ENCODE data around the gene JPT2. TPM values are rescaled to one million over a fixed set of nuclear protein-coding genes. Genes with fewer than 3 reads are reported as not detected.

JPT2 gene
- total RNA-seq, 1 experiment from 2014 or later: 113 TPM

GRCh38 chr16:1645914-1646525, 32.1 kb upstream of the JPT2 start:
- Histone ChIP-seq H4K20me1 (ENCODE audit: insufficient read depth) (no peaks in the 10 kb centered on the region; the same call in 1 of the 2 replicates), H3K9me3 (ENCODE audit: control insufficient read depth in 1 of 2, insufficient read depth in 1 of 2, low read depth in 1 of 2, low read length in 2 of 2) (no peaks in the 10 kb centered on the region), H3K27ac (ENCODE audit: low read depth, low read length) (peak overlapping the region; percentile 25; the same call in 1 of the 2 replicates), H3K36me3 (ENCODE audit: control insufficient read depth in 1 of 2, insufficient read depth in 2 of 2, low read length in 2 of 2) (peaks cover 13 to 21% of the 10 kb centered on the region in 2 experiments), H3K79me2 (ENCODE audit: insufficient read depth, low read length) (peaks cover 11% of the 10 kb centered on the region; the same call in 1 of the 2 replicates), H3K4me2 (ENCODE audit: low read length) (peak overlapping the region; percentile 22), H3K27me3 (ENCODE audit: insufficient read depth, low read length) (no peaks in the 10 kb centered on the region), H2AFZ (ENCODE audit: low read depth, low read length, poor library complexity, severe bottlenecking) (no peak overlapping the region), H3K4me3 (replicated peaks in 1 of 2; ENCODE audit: low read depth in 1 of 2, low read length in 2 of 2) (no peak overlapping the region), H3K9me2 (ENCODE audit: insufficient read depth) (no peaks in the 10 kb centered on the region), H3K9ac (ENCODE audit: low read length) (no peak overlapping the region), H3K4me1 (ENCODE audit: control insufficient read depth in 1 of 2, insufficient read depth in 2 of 2, low read length in 2 of 2) (peaks cover 7 to 12% of the 10 kb centered on the region in 2 experiments)
- ChIA-PET RAD21 (ENCODE audit: low non-redundant PET in 1 of 2, low total read pairs in 2 of 2, uncharacterized antibody in 2 of 2, unreplicated experiment in 2 of 2) (no interaction called here), CTCF (no interaction called here), POLR2A (no interaction called here)
- BruUV-seq (replicated peaks): no TSS peak
- ATAC-seq (peak; percentile 66), DNase-seq (ENCODE audit: low read depth, low spot score) (no peak)
- intact Hi-C loops (cut with micrococcal nuclease): no loop called here
- TF ChIP-seq CTCF (IDR thresholded peaks at IDR 0.05 in 2 of 3, conservative IDR thresholded peaks at IDR 0.05 in 1 of 3; ENCODE audit: borderline replicate concordance in 1 of 3, insufficient read depth in 1 of 3, low read depth in 2 of 3, low read length in 2 of 3) (no peak), ELF1 (IDR thresholded peaks at IDR 0.05; ENCODE audit: borderline replicate concordance, low read depth) (no peak), EZH2 (IDR thresholded peaks at IDR 0.05) (no peak), EZH2phosphoT487 (IDR thresholded peaks at IDR 0.05; ENCODE audit: borderline replicate concordance) (no peak), RAD21 (IDR thresholded peaks at IDR 0.05; ENCODE audit: low read depth) (no peak), CBX3 (IDR thresholded peaks at IDR 0.05; ENCODE audit: low read depth) (no peak), TCF7L2 (IDR thresholded peaks at IDR 0.05; ENCODE audit: borderline replicate concordance, extremely low read depth, insufficient read depth, insufficient read length) (no peak), POLR2AphosphoS5 (IDR thresholded peaks at IDR 0.05; ENCODE audit: low read depth, low read length) (no peak), SP1 (IDR thresholded peaks at IDR 0.05; ENCODE audit: low read depth) (no peak), ZFX (IDR thresholded peaks at IDR 0.05) (no peak), CEBPB (IDR thresholded peaks at IDR 0.05; ENCODE audit: low read depth) (no peak), ZBTB33 (IDR thresholded peaks at IDR 0.05; ENCODE audit: extremely low read depth, insufficient replicate concordance, low read length) (no peak), ATF3 (IDR thresholded peaks at IDR 0.05) (no peak)

Data from HCT116 (cell line).